Right ventricle myocardium inferior (tissue), 1 donor: ENCODE measurements around the gene HOXB7. TPM values are rescaled to one million over a fixed set of nuclear protein-coding genes. Genes with fewer than 3 reads are reported as not detected.

Source experiments
- ATAC-seq: fragments of 200-7000 bp; cut with Tn5 transposase; one replicate; pipeline ENCODE4 v1.9.1; 2020; ENCODE audit warnings: mild to moderate bottlenecking, moderate library complexity
- DNase-seq: peaks from one replicate; pipeline ENCODE4 v3.0.0; 2021; ENCODE audit errors: missing footprints
- intact Hi-C: fragments of 100-400 bp; cut with DNase I; formaldehyde crosslinking; loops from one replicate; pipeline ENCODE4 v1.11.0; 2022
- microRNA-seq: library from miRNA; unstranded; fragments of <30 nt; microRNA quantifications from one replicate; pipeline ENCODE4 v1.2.0, GENCODE V29; 2020
- total RNA-seq: library from RNA; stranded (reverse); fragmentation: NEBNext Ultra II Directional; extraction: Animal tissue kit (Norgen Biotek cat#: 25700); gene quantifications from one replicate; pipeline ENCODE4 v1.2.1, GENCODE V29; 2021
- donor health status: DM: no; HTN: yes; CAD: no; lungs with severe emphysema.

Gene HOXB7
- total RNA-seq, 1 donor from 2014 or later = 0.41 TPM

DNA sequence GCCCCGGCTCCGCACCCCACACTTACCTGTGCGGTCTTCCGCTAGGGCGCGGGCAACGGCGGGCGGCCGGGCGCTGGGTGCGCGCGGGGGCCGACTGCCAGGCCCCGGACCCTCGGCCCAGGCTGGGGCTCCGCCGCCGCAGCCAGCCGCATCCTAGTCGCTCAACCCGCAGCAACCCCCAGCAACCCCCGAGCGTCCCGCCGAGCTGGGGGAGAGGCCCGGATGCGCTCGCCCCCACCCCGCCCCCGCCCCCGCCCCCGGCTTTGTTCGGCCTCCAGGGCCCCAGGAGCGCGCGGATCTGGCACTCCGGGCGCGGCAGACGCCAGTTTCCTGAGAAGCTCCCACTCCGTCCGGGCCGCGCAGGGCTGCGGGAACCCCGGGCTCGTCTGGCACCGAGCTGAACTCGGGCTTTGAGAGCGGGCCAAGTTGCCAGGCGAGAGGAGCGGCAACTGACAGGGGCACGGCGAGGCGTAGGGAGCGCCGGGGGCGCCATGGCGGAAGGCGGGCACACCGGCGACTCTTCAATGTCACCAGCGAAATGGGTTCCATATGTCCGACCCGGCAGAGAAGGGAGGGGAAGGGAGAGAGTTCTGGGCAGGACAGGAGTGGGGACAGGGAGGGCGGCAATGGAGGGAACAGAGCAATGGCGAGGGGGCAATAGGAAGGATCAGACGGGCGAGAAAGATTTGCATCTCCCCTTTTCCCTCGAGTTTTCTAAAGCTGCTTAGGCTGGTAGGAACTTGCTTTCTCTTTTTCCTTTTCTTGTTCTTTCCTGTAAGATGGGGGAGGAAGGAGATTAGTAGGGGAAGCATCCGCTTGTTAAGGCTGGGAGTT lies 46.4 kb downstream of the HOXB7 start:
- DNase-seq (no peak), ATAC-seq (no peak)
- intact Hi-C loops = no loop called here

DNA sequence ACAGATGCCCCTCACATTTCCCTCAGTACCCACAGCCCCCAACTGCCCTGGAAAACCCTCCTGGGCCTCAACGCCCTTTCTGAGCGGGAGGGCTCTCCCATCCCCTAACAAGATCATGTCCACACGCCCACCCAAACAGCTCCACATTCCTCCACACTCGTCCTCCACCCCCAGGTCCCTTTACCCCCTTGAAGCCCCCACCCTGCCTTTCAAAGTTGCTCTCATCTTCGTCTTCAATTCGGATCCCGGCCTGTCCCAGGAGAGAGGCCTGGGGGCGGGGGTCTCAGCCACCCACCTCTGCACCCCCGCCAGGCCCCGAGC lies 47.0 kb downstream of the HOXB7 start:
- intact Hi-C loops = no loop called here
- DNase-seq (no peak), ATAC-seq (no peak)

DNA sequence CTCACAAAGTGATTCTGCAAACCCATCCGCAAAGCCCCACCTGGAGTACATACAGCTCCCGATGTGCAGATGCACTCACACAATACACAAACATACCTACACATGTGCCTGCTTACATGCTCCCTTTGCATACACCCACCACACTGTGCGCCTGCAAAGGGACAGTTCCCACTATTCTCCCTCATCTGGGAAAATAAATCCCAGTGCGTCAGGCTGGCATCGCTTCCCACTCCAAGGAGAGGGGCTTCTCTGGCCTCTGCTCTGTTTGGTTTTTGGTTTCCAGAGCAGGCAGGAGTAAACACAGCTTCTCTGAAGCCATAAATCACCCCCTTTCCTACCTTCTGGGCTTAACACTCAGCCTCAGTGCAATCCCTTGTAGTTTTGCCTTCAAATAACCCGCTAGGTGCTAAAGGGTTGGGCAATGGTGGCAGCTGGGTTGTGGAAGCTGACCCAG lies 47.4 kb downstream of the HOXB7 start:
- intact Hi-C loops = no loop called here
- ATAC-seq = no peak
- no peak for DNase-seq

DNA sequence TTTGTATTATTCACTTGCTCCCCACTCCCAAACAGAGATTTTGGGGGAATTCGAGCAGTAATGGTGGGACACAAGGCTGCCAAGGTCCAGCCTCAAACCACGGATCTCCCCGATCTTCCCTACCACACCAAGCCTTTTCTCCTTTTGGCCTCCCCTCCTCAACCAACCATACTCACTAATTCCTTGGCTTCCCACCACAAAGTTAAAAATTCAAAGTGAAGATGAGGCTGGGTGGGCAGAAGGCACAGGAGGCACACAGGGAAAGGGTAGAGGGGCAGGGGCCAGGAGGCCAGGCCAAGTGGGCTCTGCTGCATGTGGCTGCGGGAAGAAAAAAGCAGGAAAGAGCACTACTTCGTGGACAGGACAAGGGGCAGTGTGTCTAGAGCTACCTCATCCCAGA lies 47.9 kb downstream of the HOXB7 start:
- intact Hi-C loops = no loop called here
- ATAC-seq (no peak), DNase-seq (no peak)

- DNase-seq (no peak), ATAC-seq (no peak)
- intact Hi-C loops = no loop called here
These were observed 48.7 kb downstream of the HOXB7 start for GRCh38 chr17:48561884-48562810.

- ATAC-seq = no peak
- intact Hi-C loops = no loop called here
- no peak for DNase-seq
These were observed 50.7 kb downstream of the HOXB7 start for GRCh38 chr17:48559840-48560817.

DNA sequence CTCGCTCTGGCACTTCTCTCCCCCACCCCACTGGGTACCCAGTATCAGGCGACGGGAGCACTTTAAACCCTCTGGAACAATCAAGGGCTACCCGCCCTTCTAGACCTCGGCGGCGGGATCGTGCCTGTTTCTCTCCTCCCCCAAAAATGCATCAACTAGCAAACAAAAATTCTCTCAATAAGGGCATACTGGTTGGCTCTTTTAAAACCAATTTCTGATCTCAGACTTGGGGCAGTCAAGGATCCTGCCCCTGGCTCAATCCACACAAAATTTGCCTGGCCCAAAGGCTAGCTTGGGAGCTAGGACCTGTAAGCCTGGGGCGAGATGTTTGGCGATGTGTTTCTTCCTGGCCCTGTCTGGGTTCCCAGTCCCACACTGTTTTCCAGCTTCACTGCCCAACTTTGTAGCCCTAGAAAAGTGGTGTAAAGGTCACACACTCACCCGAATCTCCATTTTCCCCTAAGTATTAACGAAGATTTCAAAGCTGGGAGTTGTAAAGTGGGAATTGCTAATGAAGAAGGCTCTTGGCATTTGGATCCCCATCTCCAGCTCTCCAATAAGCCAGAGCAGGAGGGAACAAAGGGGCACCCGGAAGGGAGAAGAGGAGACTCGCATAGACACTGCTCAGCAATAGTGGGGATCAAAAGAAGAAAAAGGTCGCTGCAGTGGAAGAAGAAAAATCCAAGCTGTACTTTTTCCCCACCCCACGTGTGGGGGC lies 51.5 kb downstream of the HOXB7 start:
- intact Hi-C loops = no loop called here
- ATAC-seq = no peak
- DNase-seq = no peak

DNA sequence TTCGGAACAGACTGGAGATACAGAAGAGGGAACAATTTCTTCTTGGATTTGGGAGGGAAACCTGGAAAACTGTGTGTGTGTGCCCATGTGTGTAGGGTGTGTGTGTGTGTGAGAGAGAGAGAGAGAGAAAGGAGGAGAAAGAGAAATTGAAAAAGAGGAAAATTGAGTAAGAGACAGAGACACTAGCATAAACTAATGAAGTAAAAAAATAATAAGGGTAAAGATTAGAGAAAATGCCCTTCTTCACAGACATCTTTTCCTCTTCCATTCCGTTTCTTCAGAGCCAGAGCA lies 52.0 kb downstream of the HOXB7 start:
- intact Hi-C loops = no loop called here
- DNase-seq = no peak
- no peak for ATAC-seq

- DNase-seq = no peak
- intact Hi-C loops = no loop called here
- ATAC-seq = no peak
These were observed 52.6 kb downstream of the HOXB7 start for GRCh38 chr17:48558057-48558830.

Small RNA genes lying within 50 kb of the gene (microRNA-seq; reads per million reads assigned to microRNA genes)
- not detected for gene MIR196A1

Other genes with a start within 250 kb of the HOXB7 start
- 0.38 TPM for gene SKAP1, start 180.8 kb downstream of the HOXB7 start, total RNA-seq
- gene HOXB1, start 80.0 kb downstream of the HOXB7 start, total RNA-seq = not detected
- gene HOXB2, start 65.9 kb downstream of the HOXB7 start, total RNA-seq = 2.5 TPM
- gene HOXB4, start 32.7 kb downstream of the HOXB7 start, total RNA-seq = 0.38 TPM
- 1.2 TPM for gene HOXB3, start 20.8 kb downstream of the HOXB7 start, total RNA-seq
- not detected for gene HOXB5, start 17.2 kb downstream of the HOXB7 start, total RNA-seq
- 0.57 TPM for gene HOXB6, start 6.0 kb downstream of the HOXB7 start, total RNA-seq
- gene HOXB8, start 4.3 kb upstream of the HOXB7 start, total RNA-seq = not detected
- not detected for gene HOXB9, start 15.3 kb upstream of the HOXB7 start, total RNA-seq
- not detected for gene PRAC1, start 111.5 kb upstream of the HOXB7 start, total RNA-seq
- not detected for gene PRAC2, start 112.2 kb upstream of the HOXB7 start, total RNA-seq
- gene HOXB13, start 117.7 kb upstream of the HOXB7 start, total RNA-seq = not detected
- 0.08 TPM for gene TTLL6, start 206.2 kb upstream of the HOXB7 start, total RNA-seq
- gene CALCOCO2, start 220.0 kb upstream of the HOXB7 start, total RNA-seq = 321 TPM